CD4-positive, alpha-beta memory T cell (primary cell): Measurements from ENCODE around the gene YKT6. TPM values are rescaled to one million over a fixed set of nuclear protein-coding genes. Genes with fewer than 3 reads are reported as not detected.

Source experiments
- CTCF ChIA-PET: fragments of 350-600 bp; sonication (Branson Sonifier 250); formaldehyde crosslinking; loops from one replicate; lab custom pipeline; 2021; ENCODE audit warnings: inconsistent platforms; ENCODE audit not compliant: partially characterized antibody; lab: Charles Lee
- POLR2A ChIA-PET: fragments of 350-600 bp; sonication (Branson Sonifier 250); formaldehyde crosslinking; loops from one replicate; lab custom pipeline; 2021; ENCODE audit not compliant: partially characterized antibody; lab: Charles Lee
- DNase-seq, 5 donors: peaks; one replicate each; pipeline versions ENCODE4 v3.0.0 to v3.0.0-alpha.2; 2020 to 2022; ENCODE audit warnings: mixed read lengths in 1 of 5
- H3K27ac ChIP-seq: one replicate; pipeline ENCODE4 v1.7.0; 2013; ENCODE audit warnings: low read depth, low read length
- H3K27me3 ChIP-seq: 2 replicates; pipeline ENCODE4 v1.7.0; 2013; ENCODE audit warnings: mild to moderate bottlenecking, low read length, moderate library complexity; ENCODE audit not compliant: insufficient read depth
- H3K36me3 ChIP-seq: 2 replicates; pipeline ENCODE4 v1.7.0; 2013; ENCODE audit warnings: mild to moderate bottlenecking, low read length, moderate library complexity; ENCODE audit not compliant: insufficient read depth
- H3K4me1 ChIP-seq: 2 replicates; pipeline ENCODE4 v1.7.0; 2013; ENCODE audit warnings: mild to moderate bottlenecking, low read length, moderate library complexity; ENCODE audit not compliant: insufficient read depth
- H3K4me3 ChIP-seq, 2 donors: one replicate each; pipeline ENCODE4 v1.7.0; 2013; ENCODE audit warnings: low read length in 2 of 2, mild to moderate bottlenecking in 1 of 2
- H3K9me3 ChIP-seq, 2 donors: one replicate each; pipeline ENCODE4 v1.7.0; 2013; ENCODE audit warnings: low read length in 2 of 2, control low read depth in 1 of 2; ENCODE audit not compliant: control insufficient read depth in 1 of 2
- H3K27ac Mint-ChIP-seq, 7 donors: one replicate each; pipeline ENCODE4 v1.8.0; 2020 to 2021; ENCODE audit warnings: mixed read lengths in 7 of 7, mild to moderate bottlenecking in 6 of 7, inconsistent platforms in 3 of 7, moderate library complexity in 3 of 7
- H3K27me3 Mint-ChIP-seq, 2 donors: one replicate each; pipeline ENCODE4 v1.8.0; 2020 to 2021; ENCODE audit warnings: mixed read lengths in 2 of 2
- H3K36me3 Mint-ChIP-seq, 2 donors: one replicate each; pipeline ENCODE4 v1.8.0; 2020 to 2021; ENCODE audit warnings: mixed read lengths in 2 of 2, inconsistent platforms in 1 of 2, mild to moderate bottlenecking in 1 of 2
- H3K4me1 Mint-ChIP-seq, 4 donors: one replicate each; pipeline ENCODE4 v1.8.0; 2020 to 2021; ENCODE audit warnings: mixed read lengths in 4 of 4, mild to moderate bottlenecking in 1 of 4
- H3K4me3 Mint-ChIP-seq, 8 donors: one replicate each; pipeline ENCODE4 v1.8.0; 2020 to 2021; ENCODE audit warnings: mixed read lengths in 8 of 8, mild to moderate bottlenecking in 7 of 8, moderate library complexity in 6 of 8, inconsistent platforms in 3 of 8
- H3K9me3 Mint-ChIP-seq, 8 donors: one replicate each; pipeline ENCODE4 v1.8.0; 2020 to 2021; ENCODE audit warnings: mixed read lengths in 8 of 8, mild to moderate bottlenecking in 5 of 8, inconsistent platforms in 3 of 8, moderate library complexity in 1 of 8
- intact Hi-C: fragments of 100-400 bp; cut with micrococcal nuclease; formaldehyde crosslinking; loops from one replicate; pipeline ENCODE4 v1.15.1; 2023
- polyA plus RNA-seq, 2 donors: library from polyadenylated mRNA; unstranded; fragments of 300-500 nt; fragmentation: Illumina TruSeq; gene quantifications; one replicate each; pipeline ENCODE4 v1.2.3, GENCODE V29; 2021
- total RNA-seq, 2 experiments: library from RNA; stranded (reverse); gene quantifications; one replicate each; pipeline ENCODE4 v1.2.3, GENCODE V29; 2021

The YKT6 gene
- total and polyA plus RNA-seq, 4 experiments from 2014 or later = 41.6 to 63.2 (median 52.6) TPM

GRCh38 chr7:44247868-44248651 is 47.3 kb downstream of the YKT6 start:
- H3K27me3 ChIP-seq = no peaks in the 10 kb centered on the region
- POLR2A ChIA-PET = no interaction called here
- H3K4me1 ChIP-seq = no peaks in the 10 kb centered on the region
- DNase-seq = no peak
- no peaks in the 10 kb centered on the region for H3K9me3 ChIP-seq
- H3K27ac Mint-ChIP-seq = no peak overlapping the region
- CTCF ChIA-PET = no interaction called here
- H3K4me1 Mint-ChIP-seq = no peaks in the 10 kb centered on the region
- no peak overlapping the region for H3K27ac ChIP-seq
- H3K36me3 ChIP-seq = no peaks in the 10 kb centered on the region
- H3K27me3 Mint-ChIP-seq = no peaks in the 10 kb centered on the region
- no peaks in the 10 kb centered on the region for H3K9me3 Mint-ChIP-seq
- intact Hi-C loops = no loop called here
- no peak overlapping the region for H3K4me3 ChIP-seq
- H3K36me3 Mint-ChIP-seq = no peaks in the 10 kb centered on the region
- H3K4me3 Mint-ChIP-seq = no peak overlapping the region

GRCh38 chr7:44249639-44250234 is 49.0 kb downstream of the YKT6 start:
- Histone ChIP-seq H3K4me3 (no peak overlapping the region), H3K27ac (no peak overlapping the region), H3K27me3 (no peaks in the 10 kb centered on the region), H3K9me3 (no peaks in the 10 kb centered on the region), H3K4me1 (no peaks in the 10 kb centered on the region), H3K36me3 (no peaks in the 10 kb centered on the region)
- intact Hi-C loops = no loop called here
- Mint-ChIP-seq H3K4me3 (no peak overlapping the region), H3K9me3 (peaks cover 0 to 3% (median 0%) of the 10 kb centered on the region in 8 donors), H3K27ac (no peak overlapping the region), H3K4me1 (peaks cover 0 to 3% (median under 1%) of the 10 kb centered on the region in 4 donors), H3K27me3 (no peaks in the 10 kb centered on the region), H3K36me3 (no peaks in the 10 kb centered on the region)
- ChIA-PET POLR2A (no interaction called here), CTCF (no interaction called here)
- DNase-seq = no peak

GRCh38 chr7:44251269-44251668 is 50.5 kb downstream of the YKT6 start:
- no peak overlapping the region for H3K4me3 ChIP-seq
- Mint-ChIP-seq H3K27ac (no peak overlapping the region), H3K36me3 (no peaks in the 10 kb centered on the region), H3K27me3 (no peaks in the 10 kb centered on the region), H3K9me3 (peaks cover 0 to 3% (median 0%) of the 10 kb centered on the region in 8 donors), H3K4me1 (peaks cover 0 to 3% (median under 1%) of the 10 kb centered on the region in 4 donors), H3K4me3 (no peak overlapping the region)
- ChIA-PET POLR2A (no interaction called here), CTCF (no interaction called here)
- no peaks in the 10 kb centered on the region for H3K9me3 ChIP-seq
- no peaks in the 10 kb centered on the region for H3K36me3 ChIP-seq
- no peaks in the 10 kb centered on the region for H3K4me1 ChIP-seq
- H3K27me3 ChIP-seq = no peaks in the 10 kb centered on the region
- intact Hi-C loops = no loop called here
- DNase-seq = no peak
- H3K27ac ChIP-seq = no peak overlapping the region

- peaks cover 0 to 3% (median 0%) of the 10 kb centered on the region in 8 donors for H3K9me3 Mint-ChIP-seq
- H3K9me3 ChIP-seq = no peaks in the 10 kb centered on the region
- H3K27me3 ChIP-seq = no peaks in the 10 kb centered on the region
- intact Hi-C loops = no loop called here
- no peak overlapping the region for H3K27ac ChIP-seq
- H3K4me1 Mint-ChIP-seq = peaks cover 0 to 3% (median under 1%) of the 10 kb centered on the region in 4 donors
- H3K27me3 Mint-ChIP-seq = no peaks in the 10 kb centered on the region
- H3K4me1 ChIP-seq = no peaks in the 10 kb centered on the region
- H3K36me3 Mint-ChIP-seq = no peaks in the 10 kb centered on the region
- H3K4me3 Mint-ChIP-seq = no peak overlapping the region
- POLR2A ChIA-PET = no interaction called here
- H3K36me3 ChIP-seq = no peaks in the 10 kb centered on the region
- H3K4me3 ChIP-seq = no peak overlapping the region
- no peak for DNase-seq
- CTCF ChIA-PET = no interaction called here
- H3K27ac Mint-ChIP-seq = no peak overlapping the region
These were observed 51.1 kb downstream of the YKT6 start for GRCh38 chr7:44251881-44252280.

GRCh38 chr7:44256459-44256858 is 55.7 kb downstream of the YKT6 start:
- H3K36me3 Mint-ChIP-seq = no peaks in the 10 kb centered on the region
- peaks cover 0 to 3% (median 0%) of the 10 kb centered on the region in 8 donors for H3K9me3 Mint-ChIP-seq
- CTCF ChIA-PET = no interaction called here
- Histone ChIP-seq H3K9me3 (no peaks in the 10 kb centered on the region), H3K4me1 (peaks cover 28% of the 10 kb centered on the region), H3K27me3 (no peaks in the 10 kb centered on the region), H3K27ac (no peak overlapping the region), H3K36me3 (no peaks in the 10 kb centered on the region), H3K4me3 (no peak overlapping the region)
- POLR2A ChIA-PET = no interaction called here
- no peak overlapping the region for H3K4me3 Mint-ChIP-seq
- no peaks in the 10 kb centered on the region for H3K27me3 Mint-ChIP-seq
- no peak for DNase-seq
- peaks cover 13 to 30% (median 19%) of the 10 kb centered on the region in 4 donors for H3K4me1 Mint-ChIP-seq
- intact Hi-C loops = no loop called here
- H3K27ac Mint-ChIP-seq = no peak overlapping the region

- Mint-ChIP-seq H3K4me3 (no peak overlapping the region), H3K36me3 (no peaks in the 10 kb centered on the region), H3K27ac (peak overlapping the region in 4 of 7 donors; percentile 57 to 93 (median 70)), H3K9me3 (peaks cover 0 to 3% (median 0%) of the 10 kb centered on the region in 8 donors), H3K4me1 (peaks cover 13 to 30% (median 19%) of the 10 kb centered on the region in 4 donors), H3K27me3 (no peaks in the 10 kb centered on the region)
- intact Hi-C loops = no loop called here
- H3K36me3 ChIP-seq = no peaks in the 10 kb centered on the region
- no peaks in the 10 kb centered on the region for H3K27me3 ChIP-seq
- no peak overlapping the region for H3K4me3 ChIP-seq
- DNase-seq = no peak
- POLR2A ChIA-PET = interaction anchor here (1.1 kb wide), 1 partner anchor 203 kb away, joined by 3 read pairs; no protein-coding TSS in a partner anchor
- no peaks in the 10 kb centered on the region for H3K9me3 ChIP-seq
- H3K4me1 ChIP-seq = peaks cover 28% of the 10 kb centered on the region
- peak overlapping the region; percentile 66 for H3K27ac ChIP-seq
- CTCF ChIA-PET = interaction anchor here (0.9 to 1.8 kb wide), 3 partner anchors 15 to 278 kb away, joined by 3 to 6 read pairs (median 4); no protein-coding TSS in a partner anchor
These were observed 56.4 kb downstream of the YKT6 start for GRCh38 chr7:44257213-44257612.
